Naive B cell (primary cell): ENCODE measurements around the gene CHRNA7. TPM values are rescaled to one million over a fixed set of nuclear protein-coding genes. Genes with fewer than 3 reads are reported as not detected.

Experiments used
- ATAC-seq, 2 donors: fragments of 150-1000 bp; cut with Tn5 transposase; 2 replicates each; pipeline ENCODE4 v1.10.0; 2021; ENCODE audit warnings: low read depth in 2 of 2, mild to moderate bottlenecking in 2 of 2, moderate library complexity in 2 of 2
- DNase-seq: peaks from one replicate; pipeline ENCODE4 v3.0.0; 2022
- H3K27ac Mint-ChIP-seq, 6 donors: one replicate each; pipeline ENCODE4 v1.8.0; 2020 to 2022; ENCODE audit warnings: mild to moderate bottlenecking in 6 of 6, mixed read lengths in 6 of 6, moderate library complexity in 5 of 6, inconsistent platforms in 2 of 6
- H3K27me3 Mint-ChIP-seq, 3 donors: one replicate each; pipeline ENCODE4 v1.8.0; 2021 to 2022; ENCODE audit warnings: mixed read lengths in 3 of 3, mild to moderate bottlenecking in 1 of 3
- H3K36me3 Mint-ChIP-seq, 2 donors: one replicate each; pipeline ENCODE4 v1.8.0; 2020 to 2022; ENCODE audit warnings: mixed read lengths in 2 of 2, inconsistent platforms in 1 of 2, mild to moderate bottlenecking in 1 of 2
- H3K4me1 Mint-ChIP-seq, 3 donors: one replicate each; pipeline ENCODE4 v1.8.0; 2020 to 2022; ENCODE audit warnings: mixed read lengths in 3 of 3, inconsistent platforms in 1 of 3, mild to moderate bottlenecking in 1 of 3, moderate library complexity in 1 of 3
- H3K4me3 Mint-ChIP-seq, 8 donors: one replicate each; pipeline ENCODE4 v1.8.0; 2020 to 2022; ENCODE audit warnings: mild to moderate bottlenecking in 8 of 8, mixed read lengths in 8 of 8, moderate library complexity in 8 of 8, inconsistent platforms in 2 of 8
- H3K9me3 Mint-ChIP-seq, 7 donors: one replicate each; pipeline ENCODE4 v1.8.0; 2020 to 2022; ENCODE audit warnings: mixed read lengths in 7 of 7, mild to moderate bottlenecking in 5 of 7, inconsistent platforms in 2 of 7, moderate library complexity in 1 of 7
- polyA plus RNA-seq, 6 donors: library from polyadenylated mRNA; unstranded; fragments of 300-500 nt; fragmentation: Illumina TruSeq; gene quantifications; one replicate each; pipeline ENCODE4 v1.2.3, GENCODE V29; 2021; ENCODE audit warnings: low read depth in 6 of 6

Gene CHRNA7
- polyA plus RNA-seq, 6 donors from 2014 or later, result not detected

DNA sequence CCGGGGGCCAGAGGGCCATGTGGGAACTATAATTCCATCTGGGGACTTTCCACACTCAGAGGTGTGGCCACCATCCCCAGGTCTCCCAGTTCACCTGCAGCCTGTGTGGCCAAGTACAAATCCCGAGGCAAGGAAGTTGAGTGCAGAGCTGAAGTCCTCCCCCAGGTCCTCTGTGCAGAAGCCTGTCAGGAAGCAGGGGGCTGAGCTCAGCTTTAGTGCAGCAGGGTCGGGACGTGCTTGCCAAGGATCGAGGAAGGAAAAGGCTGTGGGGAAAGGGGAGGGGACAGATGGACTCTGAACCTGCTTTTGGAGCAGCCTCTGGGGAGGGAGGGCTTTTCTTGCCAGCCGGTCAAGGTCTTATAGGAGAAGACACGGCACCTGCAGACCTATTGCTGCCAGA is 67.7 kb downstream of the CHRNA7 start:
- Mint-ChIP-seq H3K9me3 (peaks cover 0 to 3% (median 0%) of the 10 kb centered on the region in 7 donors), H3K27ac (no peak overlapping the region), H3K4me1 (no peaks in the 10 kb centered on the region), H3K4me3 (peak overlapping the region in 1 of 8 donors; percentile 35), H3K27me3 (peaks cover 0 to 35% (median 12%) of the 10 kb centered on the region in 3 donors), H3K36me3 (no peaks in the 10 kb centered on the region)
- DNase-seq (no peak), ATAC-seq (no peak)

DNA sequence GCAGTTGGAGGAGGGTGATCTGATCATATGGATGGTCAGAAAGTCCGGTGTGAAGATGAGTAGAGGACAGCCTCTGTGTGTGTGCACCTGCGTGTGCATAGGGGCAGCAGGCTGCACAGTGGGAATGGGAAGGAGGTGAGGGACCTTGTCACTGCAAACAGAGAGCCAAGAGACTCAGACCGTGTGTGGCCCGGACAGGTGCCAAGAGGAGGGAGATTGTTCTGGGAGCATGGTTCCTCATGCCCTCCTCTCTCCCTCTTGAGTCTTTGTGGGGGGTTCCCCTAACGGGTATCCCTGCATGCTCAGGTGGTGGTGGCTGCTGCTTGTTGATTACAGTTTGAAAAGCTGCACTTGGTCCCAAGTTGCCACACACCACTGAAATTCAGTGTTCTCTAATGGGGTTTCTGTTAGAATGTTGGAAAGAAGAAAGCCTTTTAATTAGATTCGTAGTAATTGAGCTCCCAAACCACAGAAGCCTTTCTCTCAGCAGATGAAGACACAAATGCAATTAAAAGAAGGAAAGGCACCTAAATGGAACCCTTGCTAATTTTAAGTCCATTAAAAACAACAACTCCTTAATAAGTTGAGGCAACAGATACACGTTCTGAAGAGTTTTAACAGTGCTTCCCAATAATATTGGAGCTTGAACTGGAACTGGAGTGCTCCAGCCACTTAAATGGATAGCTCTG is 68.9 kb downstream of the CHRNA7 start:
- Mint-ChIP-seq H3K4me3 (peak overlapping the region in 1 of 8 donors; percentile 3), H3K27me3 (peaks cover 0 to 41% (median 13%) of the 10 kb centered on the region in 3 donors), H3K36me3 (no peaks in the 10 kb centered on the region), H3K4me1 (no peaks in the 10 kb centered on the region), H3K9me3 (peaks cover 0 to 6% (median 0%) of the 10 kb centered on the region in 7 donors), H3K27ac (no peak overlapping the region)
- DNase-seq (no peak), ATAC-seq (no peak)

DNA sequence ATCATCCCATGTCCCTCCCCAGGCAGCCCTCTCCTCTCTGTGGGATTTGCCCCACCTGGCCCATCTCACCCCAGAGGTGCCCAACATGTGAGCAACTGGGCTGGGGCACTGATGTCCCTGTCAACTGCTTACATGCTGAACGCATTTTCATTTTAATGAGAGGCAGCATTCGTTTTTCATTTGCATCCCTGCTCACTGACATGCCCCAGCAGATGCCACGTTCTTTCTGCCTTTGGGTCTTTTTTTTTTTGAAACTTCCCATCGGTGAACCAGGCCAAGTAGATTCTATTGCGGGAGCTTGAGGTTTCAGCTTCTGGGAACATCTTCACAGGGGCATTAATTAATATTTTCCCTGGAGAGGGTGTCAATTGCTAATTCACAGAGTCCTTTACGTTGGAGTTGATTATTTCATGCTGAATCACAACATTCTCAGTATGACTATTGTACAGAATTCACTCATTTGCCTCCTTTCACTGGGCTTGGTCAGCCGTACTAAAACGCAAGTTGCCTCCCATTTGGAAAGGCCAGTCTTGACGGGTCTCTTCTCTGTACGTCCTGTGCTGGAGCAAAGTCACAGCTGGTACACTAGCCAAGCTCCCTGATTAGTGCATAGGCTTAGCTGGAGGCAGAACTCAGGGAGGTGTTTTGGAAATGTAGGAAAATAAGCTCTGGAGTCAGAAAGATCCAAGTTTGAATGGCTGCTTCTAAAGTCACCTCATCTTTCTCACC is 69.8 kb downstream of the CHRNA7 start:
- Mint-ChIP-seq H3K4me3 (peak overlapping the region in 1 of 8 donors; percentile 35), H3K36me3 (no peaks in the 10 kb centered on the region), H3K27me3 (peaks cover 0 to 50% (median 16%) of the 10 kb centered on the region in 3 donors), H3K9me3 (peaks cover 0 to 9% (median 0%) of the 10 kb centered on the region in 7 donors), H3K4me1 (no peaks in the 10 kb centered on the region), H3K27ac (no peak overlapping the region)
- DNase-seq (no peak), ATAC-seq (no peak)

- no peaks in the 10 kb centered on the region for H3K4me1 Mint-ChIP-seq
- no peak for DNase-seq
- no peaks in the 10 kb centered on the region for H3K36me3 Mint-ChIP-seq
- H3K4me3 Mint-ChIP-seq, result no peak overlapping the region
- H3K27ac Mint-ChIP-seq, result peak overlapping the region in 1 of 6 donors; percentile 54
- H3K27me3 Mint-ChIP-seq, result peaks cover 7 to 35% (median 7%) of the 10 kb centered on the region in 3 donors
- no peak for ATAC-seq
- H3K9me3 Mint-ChIP-seq, result peaks cover 0 to 9% (median 2%) of the 10 kb centered on the region in 7 donors
Measured at GRCh38 chr15:32104061-32104995, 74.0 kb downstream of the CHRNA7 start.

DNA sequence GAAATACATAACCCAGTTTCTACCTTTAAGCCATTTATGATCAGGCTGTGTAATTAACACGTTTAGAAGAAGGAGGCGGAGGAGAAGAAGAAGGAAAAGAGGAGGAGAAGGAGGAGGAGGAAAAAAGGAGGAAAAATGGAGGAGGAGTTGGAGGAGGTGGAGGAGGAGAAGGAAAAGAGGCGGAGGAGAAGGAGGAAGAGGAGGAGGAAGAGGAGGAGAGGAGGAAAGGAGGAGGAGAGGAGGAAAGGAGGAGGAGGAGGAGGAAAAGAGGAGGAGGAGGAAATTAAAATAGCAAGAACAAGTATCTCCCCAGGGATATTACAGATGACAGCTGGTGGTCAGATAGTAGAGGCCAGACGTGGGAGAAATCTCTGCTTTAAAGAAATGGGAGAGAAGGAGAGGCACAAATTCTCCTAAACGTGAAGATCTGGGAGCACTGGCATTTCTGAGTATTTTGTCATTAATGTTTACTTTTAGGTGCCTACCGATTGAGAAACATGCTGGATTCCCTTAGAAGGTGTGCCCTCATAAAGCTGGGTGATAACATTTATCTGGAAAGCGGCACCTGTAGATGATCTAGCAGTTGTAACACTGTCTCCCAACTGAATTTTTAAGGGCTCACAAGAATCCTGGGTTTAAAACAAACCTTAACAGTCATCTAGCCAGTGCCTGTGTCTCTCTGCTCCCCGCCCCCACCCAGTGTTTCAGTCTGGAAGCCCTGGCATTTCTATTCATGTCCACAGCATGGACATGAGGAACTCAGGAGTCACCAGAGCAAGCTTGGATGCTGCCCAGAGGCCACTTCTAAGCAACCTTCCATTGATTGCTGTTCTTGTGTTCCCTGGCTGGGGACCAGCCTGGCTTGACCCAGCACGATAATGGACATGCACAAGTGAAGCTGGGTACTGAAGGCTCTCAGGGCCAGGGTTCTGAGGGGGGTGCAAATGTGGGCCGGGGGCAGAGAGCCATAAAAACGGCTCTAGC is 75.2 kb downstream of the CHRNA7 start:
- H3K27ac Mint-ChIP-seq, result peak overlapping the region in 1 of 6 donors; percentile 80
- H3K4me3 Mint-ChIP-seq, result no peak overlapping the region
- H3K36me3 Mint-ChIP-seq, result no peaks in the 10 kb centered on the region
- peaks cover 0 to 9% (median 2%) of the 10 kb centered on the region in 7 donors for H3K9me3 Mint-ChIP-seq
- H3K27me3 Mint-ChIP-seq, result peaks cover 7 to 35% (median 7%) of the 10 kb centered on the region in 3 donors
- DNase-seq, result no peak
- ATAC-seq, result no peak
- H3K4me1 Mint-ChIP-seq, result no peaks in the 10 kb centered on the region

GRCh38 chr15:32106401-32107381 is 76.4 kb downstream of the CHRNA7 start:
- no peaks in the 10 kb centered on the region for H3K36me3 Mint-ChIP-seq
- peaks cover 0 to 9% (median 2%) of the 10 kb centered on the region in 7 donors for H3K9me3 Mint-ChIP-seq
- H3K27me3 Mint-ChIP-seq, result peaks cover 7 to 35% (median 7%) of the 10 kb centered on the region in 3 donors
- no peak for DNase-seq
- ATAC-seq, result no peak
- H3K4me1 Mint-ChIP-seq, result no peaks in the 10 kb centered on the region
- H3K27ac Mint-ChIP-seq, result no peak overlapping the region
- no peak overlapping the region for H3K4me3 Mint-ChIP-seq

DNA sequence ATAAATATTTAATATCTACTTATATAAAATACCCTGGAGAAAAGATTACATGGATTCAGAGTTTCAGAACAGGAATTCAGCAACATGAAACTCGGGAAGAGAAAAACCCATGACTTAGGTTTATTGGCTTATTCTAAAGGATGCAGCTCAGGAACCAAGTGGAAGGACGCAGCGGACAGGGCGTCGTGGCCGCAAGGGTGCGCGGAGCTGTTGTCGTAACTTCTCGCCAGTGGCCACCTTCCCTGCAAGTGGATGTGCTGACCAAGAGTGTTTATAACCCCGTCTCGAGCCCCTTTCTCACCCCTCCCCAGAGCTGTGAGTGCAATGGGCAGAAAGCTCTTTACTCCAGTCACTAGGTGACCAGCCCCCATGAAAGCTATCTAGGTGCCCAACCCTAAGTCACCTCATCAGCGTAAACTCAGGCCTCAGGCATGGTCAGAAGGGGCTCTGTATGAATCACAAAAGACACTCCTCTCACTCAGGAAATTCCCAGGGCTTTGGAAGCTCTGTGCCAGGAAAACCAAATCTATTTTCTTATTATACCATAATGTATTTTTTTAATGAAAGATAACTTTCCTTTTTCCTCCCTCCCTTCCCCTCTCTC is 77.3 kb downstream of the CHRNA7 start:
- ATAC-seq (no peak), DNase-seq (no peak)
- no peak overlapping the region for H3K27ac Mint-ChIP-seq
- peaks cover 0 to 9% (median 2%) of the 10 kb centered on the region in 7 donors for H3K9me3 Mint-ChIP-seq
- peaks cover 7 to 34% (median 7%) of the 10 kb centered on the region in 3 donors for H3K27me3 Mint-ChIP-seq
- H3K36me3 Mint-ChIP-seq, result no peaks in the 10 kb centered on the region
- H3K4me3 Mint-ChIP-seq, result no peak overlapping the region
- H3K4me1 Mint-ChIP-seq, result no peaks in the 10 kb centered on the region

DNA sequence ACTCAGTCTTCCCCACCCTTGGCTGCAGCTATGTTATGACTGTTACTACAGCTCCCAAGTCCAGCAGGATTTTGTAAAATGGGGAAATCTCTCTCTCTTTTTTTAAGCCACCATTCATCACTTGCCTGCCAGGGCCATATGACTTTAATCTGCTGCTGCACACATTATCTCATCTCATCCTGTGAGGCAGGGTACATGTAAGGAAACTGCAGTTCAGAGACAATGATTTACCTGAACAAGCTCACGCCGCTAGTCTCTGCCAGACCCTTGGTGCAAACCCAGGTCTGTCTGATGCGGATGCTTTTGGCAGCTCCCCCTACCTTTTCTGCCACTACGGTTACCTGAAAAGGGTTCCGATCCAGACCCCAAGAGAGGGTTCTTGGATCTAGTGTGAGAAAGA is 78.3 kb downstream of the CHRNA7 start:
- ATAC-seq, result no peak
- DNase-seq, result no peak
- Mint-ChIP-seq H3K36me3 (no peaks in the 10 kb centered on the region), H3K27me3 (peaks cover 7 to 25% (median 7%) of the 10 kb centered on the region in 3 donors), H3K9me3 (peaks cover 0 to 8% (median 2%) of the 10 kb centered on the region in 7 donors), H3K27ac (no peak overlapping the region), H3K4me1 (no peaks in the 10 kb centered on the region), H3K4me3 (no peak overlapping the region)

DNA sequence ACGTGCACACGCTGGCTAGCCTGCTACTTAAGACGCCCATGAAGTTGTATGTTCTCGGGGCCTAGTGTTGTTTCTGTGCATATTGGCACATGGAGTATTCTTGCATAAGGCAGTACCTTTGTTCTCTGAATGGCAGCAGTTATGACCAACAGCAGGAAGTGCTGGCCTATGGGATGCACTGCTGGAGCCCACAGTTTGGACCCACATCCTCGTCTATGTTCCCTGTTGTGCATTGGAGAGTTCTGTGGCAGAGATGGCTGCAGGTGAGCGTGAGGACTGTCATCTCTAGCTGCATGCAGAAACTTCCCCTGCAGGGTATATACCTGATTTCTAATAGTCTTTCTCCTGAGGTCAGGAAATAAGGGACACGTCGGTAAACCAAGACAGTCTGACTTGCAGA is 81.8 kb downstream of the CHRNA7 start:
- no peaks in the 10 kb centered on the region for H3K36me3 Mint-ChIP-seq
- DNase-seq (no peak), ATAC-seq (no peak)
- H3K4me1 Mint-ChIP-seq, result no peaks in the 10 kb centered on the region
- peaks cover 0 to 16% (median 7%) of the 10 kb centered on the region in 3 donors for H3K27me3 Mint-ChIP-seq
- H3K4me3 Mint-ChIP-seq, result no peak overlapping the region
- peaks cover 0 to 2% (median 0%) of the 10 kb centered on the region in 7 donors for H3K9me3 Mint-ChIP-seq
- H3K27ac Mint-ChIP-seq, result no peak overlapping the region

DNA sequence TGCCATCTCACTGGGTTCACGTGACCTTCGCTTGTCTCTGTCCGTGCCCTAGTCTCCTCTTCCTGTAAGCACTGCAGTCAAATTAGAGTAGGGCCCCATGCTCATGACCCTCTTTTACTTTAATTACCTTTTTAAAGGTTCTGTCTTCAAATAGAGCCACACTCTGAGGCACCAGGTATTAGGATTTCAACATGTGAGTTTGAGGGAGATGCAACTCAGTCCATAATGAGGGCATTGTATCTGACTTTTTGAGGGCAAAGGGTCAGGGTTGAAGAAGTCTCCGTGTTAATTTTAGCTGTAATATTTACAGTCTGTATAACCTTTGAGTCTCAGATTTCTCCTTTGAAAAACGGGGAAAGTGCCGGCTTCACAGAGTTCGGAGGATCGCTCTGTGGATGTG is 82.9 kb downstream of the CHRNA7 start:
- Mint-ChIP-seq H3K9me3 (peaks cover 0 to 2% (median 0%) of the 10 kb centered on the region in 7 donors), H3K27ac (no peak overlapping the region), H3K27me3 (peaks cover 0 to 16% (median 9%) of the 10 kb centered on the region in 3 donors), H3K4me1 (no peaks in the 10 kb centered on the region), H3K36me3 (no peaks in the 10 kb centered on the region), H3K4me3 (no peak overlapping the region)
- DNase-seq, result no peak
- no peak for ATAC-seq

- Mint-ChIP-seq H3K4me3 (no peak overlapping the region), H3K9me3 (peaks cover 0 to 1% (median 0%) of the 10 kb centered on the region in 7 donors), H3K36me3 (no peaks in the 10 kb centered on the region), H3K4me1 (no peaks in the 10 kb centered on the region), H3K27me3 (peaks cover 9 to 12% (median 10%) of the 10 kb centered on the region in 3 donors), H3K27ac (no peak overlapping the region)
- ATAC-seq (no peak), DNase-seq (no peak)
Measured at GRCh38 chr15:32117122-32117521, 86.8 kb downstream of the CHRNA7 start.
